ENCODE data around the gene ACVR1B. TPM values are rescaled to one million over a fixed set of nuclear protein-coding genes. Genes with fewer than 3 reads are reported as not detected.

Gene ACVR1B
- total and polyA plus RNA-seq, 2 experiments from 2014 or later: 5.7 to 22.4 TPM

- no peaks in the 10 kb centered on the region for H4K20me1 ChIP-seq (ENCODE audit: insufficient read depth, poor library complexity, severe bottlenecking)
- no peak overlapping the region for H3K4me3 ChIP-seq
- H3K9me2 ChIP-seq (replicated peaks; ENCODE audit: insufficient read depth): no peaks in the 10 kb centered on the region
- peak overlapping the region; percentile 99 for H3K4me2 ChIP-seq
- H3K4me1 ChIP-seq (ENCODE audit: insufficient read depth): peaks cover 4% of the 10 kb centered on the region
- no peak overlapping the region for H3K27ac ChIP-seq
- no peaks in the 10 kb centered on the region for H3K79me2 ChIP-seq
- no peak for DNase-seq (ENCODE audit: low spot score)
- WGBS (ENCODE audit: low lambda C conversion rate, missing lambda C conversion rate): 37% methylated on average over 20 of the region's 20 CpGs
- peak overlapping the region; percentile 41 for H2AFZ ChIP-seq
- TF ChIP-seq EZH2 (IDR thresholded peaks at IDR 0.05; ENCODE audit: borderline replicate concordance) (no peak), EZH2phosphoT487 (IDR thresholded peaks at IDR 0.05; ENCODE audit: low read depth, severe bottlenecking, unreplicated experiment) (no peak), CTCF (IDR thresholded peaks at IDR 0.05; ENCODE audit: poor library complexity) (no peak)
- H3K9me3 ChIP-seq (ENCODE audit: low read depth): no peaks in the 10 kb centered on the region
- H3K27me3 ChIP-seq: peaks cover 8% of the 10 kb centered on the region
- H3K36me3 ChIP-seq (replicated peaks; ENCODE audit: insufficient read depth, low read depth): no peaks in the 10 kb centered on the region
These were observed 72.6 kb downstream of the ACVR1B start for GRCh38 chr12:52023976-52024688.

GRCh38 chr12:52024845-52025230 lies 73.3 kb downstream of the ACVR1B start:
- DNase-seq (ENCODE audit: low spot score): no peak
- 93% methylated on average over 15 of the region's 15 CpGs for WGBS (ENCODE audit: low lambda C conversion rate, missing lambda C conversion rate)
- no peak overlapping the region for H3K4me3 ChIP-seq
- no peaks in the 10 kb centered on the region for H3K9me2 ChIP-seq (replicated peaks; ENCODE audit: insufficient read depth)
- no peak overlapping the region for H3K4me2 ChIP-seq
- H3K4me1 ChIP-seq (ENCODE audit: insufficient read depth): peaks cover 4% of the 10 kb centered on the region
- H3K27me3 ChIP-seq: peaks cover 8% of the 10 kb centered on the region
- TF ChIP-seq CTCF (IDR thresholded peaks at IDR 0.05; ENCODE audit: poor library complexity) (no peak), EZH2phosphoT487 (IDR thresholded peaks at IDR 0.05; ENCODE audit: low read depth, severe bottlenecking, unreplicated experiment) (no peak), EZH2 (IDR thresholded peaks at IDR 0.05; ENCODE audit: borderline replicate concordance) (no peak)
- H3K9me3 ChIP-seq (ENCODE audit: low read depth): no peaks in the 10 kb centered on the region
- no peaks in the 10 kb centered on the region for H3K36me3 ChIP-seq (replicated peaks; ENCODE audit: insufficient read depth, low read depth)
- H4K20me1 ChIP-seq (ENCODE audit: insufficient read depth, poor library complexity, severe bottlenecking): no peaks in the 10 kb centered on the region
- no peak overlapping the region for H3K27ac ChIP-seq
- no peaks in the 10 kb centered on the region for H3K79me2 ChIP-seq
- H2AFZ ChIP-seq: no peak overlapping the region

- peaks cover 8% of the 10 kb centered on the region for H3K27me3 ChIP-seq
- H3K79me2 ChIP-seq: no peaks in the 10 kb centered on the region
- peaks cover 4% of the 10 kb centered on the region for H3K4me1 ChIP-seq (ENCODE audit: insufficient read depth)
- H2AFZ ChIP-seq: no peak overlapping the region
- no peaks in the 10 kb centered on the region for H4K20me1 ChIP-seq (ENCODE audit: insufficient read depth, poor library complexity, severe bottlenecking)
- TF ChIP-seq EZH2 (IDR thresholded peaks at IDR 0.05; ENCODE audit: borderline replicate concordance) (no peak), CTCF (IDR thresholded peaks at IDR 0.05; ENCODE audit: poor library complexity) (no peak), EZH2phosphoT487 (IDR thresholded peaks at IDR 0.05; ENCODE audit: low read depth, severe bottlenecking, unreplicated experiment) (no peak)
- 91% methylated on average over 5 of the region's 5 CpGs for WGBS (ENCODE audit: low lambda C conversion rate, missing lambda C conversion rate)
- H3K4me3 ChIP-seq: no peak overlapping the region
- no peaks in the 10 kb centered on the region for H3K9me3 ChIP-seq (ENCODE audit: low read depth)
- H3K4me2 ChIP-seq: peak overlapping the region; percentile 81
- H3K36me3 ChIP-seq (replicated peaks; ENCODE audit: insufficient read depth, low read depth): no peaks in the 10 kb centered on the region
- H3K27ac ChIP-seq: no peak overlapping the region
- H3K9me2 ChIP-seq (replicated peaks; ENCODE audit: insufficient read depth): no peaks in the 10 kb centered on the region
- DNase-seq (ENCODE audit: low spot score): no peak
These were observed 74.8 kb downstream of the ACVR1B start for GRCh38 chr12:52026263-52026662.
